ENCODE results near the gene CLDN22.

GRCh38 chr4:183350317-183351071 lies 30.4 kb upstream of the CLDN22 start:
- TF ChIP-seq KDM5A (IDR thresholded peaks at IDR 0.05; ENCODE audit: low read length) (no peak), POLR2AphosphoS5 (IDR thresholded peaks at IDR 0.05; ENCODE audit: low read depth, low read length) (no peak), EP300 (IDR thresholded peaks at IDR 0.05; ENCODE audit: borderline replicate concordance in 1 of 2, low read depth in 2 of 2, low read length in 2 of 2) (no peak), RXRA (IDR thresholded peaks at IDR 0.05; ENCODE audit: insufficient read depth, low read depth, low read length) (no peak), GTF2F1 (IDR thresholded peaks at IDR 0.05; ENCODE audit: borderline replicate concordance, low read depth, low read length) (no peak), CTCF (IDR thresholded peaks at IDR 0.05; ENCODE audit: control extremely low read depth in 1 of 3, insufficient read depth in 1 of 3, low read depth in 1 of 3, low read length in 3 of 3) (no peak)

Data from H1 (cell line).